Endothelial cell of umbilical vein (primary cell): ENCODE data around the gene POM121L12. TPM values are rescaled to one million over a fixed set of nuclear protein-coding genes. Genes with fewer than 3 reads are reported as not detected.

Source experiments
- BruUV-seq: library from RNA; stranded (reverse); fragments of 400-500 nt; replicated peaks from 2 replicates; lab custom pipeline; 2021; lab: Mats Ljungman, UMichigan
- CTCF ChIA-PET: fragments of 300-600, 350-600 bp; sonication (Branson Sonifier 250); formaldehyde crosslinking; loops from one replicate; lab custom pipeline; 2021; ENCODE audit warnings: antibody characterized with exemption, inconsistent platforms; lab: Charles Lee
- POLR2A ChIA-PET: fragments of 300-600, 350-600 bp; sonication (Branson Sonifier 250); formaldehyde crosslinking; loops from one replicate; lab custom pipeline; 2021; ENCODE audit warnings: antibody characterized with exemption, inconsistent platforms; lab: Charles Lee
- DNase-seq: peaks from one replicate; pipeline ENCODE4 v3.0.0-alpha.2; 2011; ENCODE audit warnings: low read depth, low spot score
- FAIRE-seq: peaks from 2 replicates; lab custom pipeline; 2011; peaks lifted over from hg19 to GRCh38; lab: Jason Lieb, UNC
- H2AFZ ChIP-seq: 2 replicates; pipeline ENCODE4 v1.6.0; 2012; ENCODE audit warnings: low read depth, low read length, control low read depth, inconsistent platforms
- H3K27ac ChIP-seq: 2 replicates; pipeline ENCODE4 v1.5.1; 2011; ENCODE audit warnings: low read depth, mild to moderate bottlenecking, control low read depth, low read length, moderate library complexity; ENCODE audit not compliant: insufficient read depth
- H3K27me3 ChIP-seq, 2 experiments: 2 replicates each; pipeline versions ENCODE4 v1.6.0 to v1.6.1; 2011; ENCODE audit warnings: low read length in 2 of 2, mixed read lengths in 1 of 2; ENCODE audit not compliant: control insufficient read depth in 2 of 2, insufficient read depth in 2 of 2
- H3K36me3 ChIP-seq, 2 experiments: 2 replicates in 1 of 2; 3 replicates in 1 of 2; pipeline ENCODE4 v1.5.1; 2011; ENCODE audit warnings: low read length in 2 of 2, mild to moderate bottlenecking in 1 of 2, moderate library complexity in 1 of 2; ENCODE audit not compliant: control insufficient read depth in 2 of 2, insufficient read depth in 2 of 2; ENCODE audit errors: extremely low read depth in 1 of 2
- H3K4me1 ChIP-seq: 3 replicates; pipeline ENCODE4 v1.5.1; 2011; ENCODE audit warnings: mild to moderate bottlenecking, low read length; ENCODE audit not compliant: control insufficient read depth, insufficient read depth; ENCODE audit errors: extremely low read depth
- H3K4me2 ChIP-seq: 2 replicates; pipeline ENCODE4 v1.6.1; 2011; ENCODE audit warnings: low read length, control low read depth, mixed read lengths; ENCODE audit not compliant: insufficient read depth
- H3K4me3 ChIP-seq, 3 experiments: fragments of 200-600 bp in 1 of 3; sonication (generic), shearing (Covaris generic) in 1 of 3; replicated peaks in 1 of 3; 2 replicates each; pipeline ENCODE4 v1.5.1; 2011 to 2016; ENCODE audit warnings: control low read depth in 3 of 3, low read length in 3 of 3, mild to moderate bottlenecking in 2 of 3, inconsistent platforms in 1 of 3, low read depth in 1 of 3, moderate library complexity in 1 of 3; ENCODE audit not compliant: insufficient read depth in 1 of 3
- H3K79me2 ChIP-seq: 2 replicates; pipeline ENCODE4 v1.6.0; 2012; ENCODE audit warnings: low read length, inconsistent platforms; ENCODE audit not compliant: control insufficient read depth, insufficient read depth
- H3K9ac ChIP-seq: replicated peaks from 2 replicates; pipeline ENCODE3; 2011; ENCODE audit warnings: low read length, control low read depth; ENCODE audit not compliant: insufficient read depth; ENCODE audit errors: extremely low read depth
- H3K9me1 ChIP-seq: replicated peaks from 3 replicates; pipeline ENCODE4 v1.6.0; 2011; ENCODE audit warnings: mild to moderate bottlenecking, low read length; ENCODE audit not compliant: control insufficient read depth, insufficient read depth; ENCODE audit errors: extremely low read depth
- H3K9me3 ChIP-seq: replicated peaks from 2 replicates; pipeline ENCODE4 v1.5.1; 2012; ENCODE audit warnings: low read length, inconsistent platforms; ENCODE audit not compliant: control insufficient read depth, insufficient read depth
- H4K20me1 ChIP-seq: replicated peaks from 2 replicates; pipeline ENCODE3; 2011; ENCODE audit warnings: mild to moderate bottlenecking, low read length; ENCODE audit not compliant: control insufficient read depth, insufficient read depth; ENCODE audit errors: extremely low read depth
- CTCF ChIP-seq, 2 donors: IDR thresholded peaks; 1 replicate in 1 of 2; 2 replicates in 1 of 2; pipeline ENCODE4 v1.5.1; 2011; ENCODE audit warnings: low read length in 2 of 2, mild to moderate bottlenecking in 2 of 2, moderate library complexity in 2 of 2, control low read depth in 1 of 2, inconsistent platforms in 1 of 2, low read depth in 1 of 2; ENCODE audit not compliant: insufficient read depth in 1 of 2; ENCODE audit errors: extremely low read depth in 1 of 2
- EZH2 ChIP-seq: IDR thresholded peaks from 2 replicates; pipeline ENCODE4 v1.6.1; 2012; ENCODE audit warnings: borderline replicate concordance, low read depth, mild to moderate bottlenecking, moderate library complexity, low read length, inconsistent platforms; ENCODE audit not compliant: severe bottlenecking
- FOS ChIP-seq: IDR thresholded peaks from 2 replicates; pipeline ENCODE4 v1.6.1; 2011; ENCODE audit warnings: mild to moderate bottlenecking, low read length, moderate library complexity, borderline replicate concordance; ENCODE audit not compliant: insufficient read depth
- GATA2 ChIP-seq: IDR thresholded peaks from 2 replicates; pipeline ENCODE4 v1.7.0; 2011; ENCODE audit warnings: low read depth, mild to moderate bottlenecking, moderate library complexity, mixed read lengths, low read length; ENCODE audit not compliant: insufficient read length, insufficient read depth
- JUN ChIP-seq: IDR thresholded peaks from 2 replicates; pipeline ENCODE4 v1.6.1; 2011; ENCODE audit warnings: borderline replicate concordance, low read depth; ENCODE audit not compliant: insufficient read length, insufficient read depth
- MAX ChIP-seq: IDR thresholded peaks from 2 replicates; pipeline ENCODE4 v1.6.1; 2011; ENCODE audit not compliant: insufficient read depth, insufficient read length
- MYC ChIP-seq: IDR thresholded peaks from one replicate; pipeline ENCODE4 v1.6.1; 2011; ENCODE audit warnings: mild to moderate bottlenecking, low read depth, low read length
- POLR2A ChIP-seq: IDR thresholded peaks from 2 replicates; pipeline ENCODE4 v1.6.1; 2012; ENCODE audit warnings: low read depth, mild to moderate bottlenecking, control low read depth, low read length
- POLR2AphosphoS5 ChIP-seq: IDR thresholded peaks from 2 replicates; pipeline ENCODE4 v1.6.1; 2012; ENCODE audit warnings: low read depth, mild to moderate bottlenecking, control low read depth, low read length, moderate library complexity; ENCODE audit not compliant: insufficient read depth
- dilution Hi-C: fragments of 300-500 bp; cut with MboI; formaldehyde crosslinking; loops from one replicate; pipeline ENCODE4 v1.15.0; 2019; ENCODE audit warnings: low sequenced_read_pairs; ENCODE audit not compliant: extremely low pct_ligation_motif_present
- intact Hi-C: fragments of 100-400 bp; cut with micrococcal nuclease; formaldehyde crosslinking; loops from one replicate; pipeline ENCODE4 v1.10.0; 2022
- polyA plus RNA-seq, 4 experiments: library from polyadenylated mRNA; depleted of rRNA in 3 of 4; stranded (reverse) in 3 of 4; unstranded in 1 of 4; fragments of >200 nt; gene quantifications; 2 replicates each; pipeline versions ENCODE4 v1.2.1 to v1.2.3, GENCODE V29; 2011 to 2012; ENCODE audit warnings: missing spikeins in 1 of 4
- total RNA-seq: library from RNA; stranded (reverse); gene quantifications from 2 replicates; pipeline ENCODE4 v1.2.3, GENCODE V29; 2021

POM121L12 gene
- total and polyA plus RNA-seq, 2 donors (not counting 3 experiments of a cell fraction or from before 2014, with no cell fraction given) = not detected

GRCh38 chr7:53068673-53069072 lies 33.2 kb downstream of the POM121L12 start:
- intact Hi-C loops = no loop called here
- H3K9me3 ChIP-seq = no peaks in the 10 kb centered on the region
- ChIA-PET POLR2A (no interaction called here), CTCF (no interaction called here)
- H3K79me2 ChIP-seq = no peaks in the 10 kb centered on the region
- H3K4me3 ChIP-seq = no peak overlapping the region
- H3K4me2 ChIP-seq = no peak overlapping the region
- dilution Hi-C loops = no loop called here
- no peak for DNase-seq
- H3K27me3 ChIP-seq = no peaks in the 10 kb centered on the region
- H3K9ac ChIP-seq = no peak overlapping the region
- no peak overlapping the region for H2AFZ ChIP-seq
- H3K9me1 ChIP-seq = no peaks in the 10 kb centered on the region
- TF ChIP-seq POLR2A = no peak
- TF ChIP-seq POLR2AphosphoS5 = no peak
- TF ChIP-seq CTCF (IDR thresholded peaks at IDR 0.05; ENCODE audit: extremely low read depth in 1 of 2, insufficient read depth in 1 of 2, low read depth in 1 of 2, low read length in 2 of 2) = no peak
- no peak for TF ChIP-seq MYC
- no peak for TF ChIP-seq MAX
- TF ChIP-seq FOS = no peak
- TF ChIP-seq GATA2 = no peak
- no peak for TF ChIP-seq JUN
- no peak for TF ChIP-seq EZH2
- no peak for FAIRE-seq
- H3K36me3 ChIP-seq = no peaks in the 10 kb centered on the region
- BruUV-seq = no TSS peak
- H3K27ac ChIP-seq = no peak overlapping the region
- H3K4me1 ChIP-seq = peaks cover 14% of the 10 kb centered on the region
- H4K20me1 ChIP-seq = no peaks in the 10 kb centered on the region
